Measurements from ENCODE around the gene ACSF2.

Gene ACSF2

DNA sequence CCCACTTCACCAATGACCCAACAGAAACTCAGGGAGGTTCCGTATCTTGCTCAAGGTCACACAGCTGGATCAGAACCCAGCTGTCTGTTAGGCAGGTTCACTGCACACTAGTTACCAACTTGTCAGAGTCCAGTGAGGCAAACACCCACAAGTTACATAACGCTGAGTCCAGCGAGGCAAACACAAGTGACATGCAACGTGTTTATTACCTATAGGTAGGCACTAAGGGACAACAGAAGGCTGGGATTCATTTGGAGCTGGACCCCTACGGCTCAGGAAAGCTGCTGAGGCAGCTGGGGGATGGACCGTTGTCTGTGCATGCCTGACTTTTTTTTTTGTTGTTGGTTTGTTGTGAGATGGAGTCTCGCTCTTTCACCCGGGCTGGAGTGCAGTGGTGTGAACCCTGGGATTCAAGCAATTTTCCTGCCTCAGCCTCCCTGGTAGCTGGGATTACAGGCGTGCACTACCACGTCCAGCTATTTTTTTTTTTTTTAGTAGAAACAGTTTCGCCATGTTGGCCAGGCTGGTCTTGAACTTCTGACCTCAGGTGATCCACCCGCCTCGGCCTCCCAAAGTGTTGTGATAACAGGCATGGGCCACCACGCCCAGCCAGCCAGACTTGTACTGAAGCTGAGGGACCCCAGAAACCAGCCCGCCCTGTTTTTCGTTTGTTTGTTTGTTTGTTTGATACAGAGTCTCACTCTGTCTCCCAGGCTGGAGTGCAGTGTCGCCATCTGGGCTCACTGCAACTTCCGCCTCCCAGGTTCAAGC lies 50.7 kb downstream of the ACSF2 start:
- TF ChIP-seq, protein P1, sequence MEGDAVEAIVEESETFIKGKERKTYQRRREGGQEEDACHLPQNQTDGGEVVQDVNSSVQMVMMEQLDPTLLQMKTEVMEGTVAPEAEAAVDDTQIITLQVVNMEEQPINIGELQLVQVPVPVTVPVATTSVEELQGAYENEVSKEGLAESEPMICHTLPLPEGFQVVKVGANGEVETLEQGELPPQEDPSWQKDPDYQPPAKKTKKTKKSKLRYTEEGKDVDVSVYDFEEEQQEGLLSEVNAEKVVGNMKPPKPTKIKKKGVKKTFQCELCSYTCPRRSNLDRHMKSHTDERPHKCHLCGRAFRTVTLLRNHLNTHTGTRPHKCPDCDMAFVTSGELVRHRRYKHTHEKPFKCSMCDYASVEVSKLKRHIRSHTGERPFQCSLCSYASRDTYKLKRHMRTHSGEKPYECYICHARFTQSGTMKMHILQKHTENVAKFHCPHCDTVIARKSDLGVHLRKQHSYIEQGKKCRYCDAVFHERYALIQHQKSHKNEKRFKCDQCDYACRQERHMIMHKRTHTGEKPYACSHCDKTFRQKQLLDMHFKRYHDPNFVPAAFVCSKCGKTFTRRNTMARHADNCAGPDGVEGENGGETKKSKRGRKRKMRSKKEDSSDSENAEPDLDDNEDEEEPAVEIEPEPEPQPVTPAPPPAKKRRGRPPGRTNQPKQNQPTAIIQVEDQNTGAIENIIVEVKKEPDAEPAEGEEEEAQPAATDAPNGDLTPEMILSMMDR (IDR thresholded peaks at IDR 0.05; ENCODE audit: insufficient read depth, missing control alignments) = no peak
- DNase-seq (ENCODE audit: insufficient read length, low spot score) (no peak), FAIRE-seq (no peak)

- TF ChIP-seq, protein P1 (IDR thresholded peaks at IDR 0.05; ENCODE audit: insufficient read depth, missing control alignments) = no peak
- DNase-seq (ENCODE audit: insufficient read length, low spot score) = no peak
- FAIRE-seq = no peak
Measured at GRCh38 chr17:50477976-50478375, 52.0 kb downstream of the ACSF2 start.

DNA sequence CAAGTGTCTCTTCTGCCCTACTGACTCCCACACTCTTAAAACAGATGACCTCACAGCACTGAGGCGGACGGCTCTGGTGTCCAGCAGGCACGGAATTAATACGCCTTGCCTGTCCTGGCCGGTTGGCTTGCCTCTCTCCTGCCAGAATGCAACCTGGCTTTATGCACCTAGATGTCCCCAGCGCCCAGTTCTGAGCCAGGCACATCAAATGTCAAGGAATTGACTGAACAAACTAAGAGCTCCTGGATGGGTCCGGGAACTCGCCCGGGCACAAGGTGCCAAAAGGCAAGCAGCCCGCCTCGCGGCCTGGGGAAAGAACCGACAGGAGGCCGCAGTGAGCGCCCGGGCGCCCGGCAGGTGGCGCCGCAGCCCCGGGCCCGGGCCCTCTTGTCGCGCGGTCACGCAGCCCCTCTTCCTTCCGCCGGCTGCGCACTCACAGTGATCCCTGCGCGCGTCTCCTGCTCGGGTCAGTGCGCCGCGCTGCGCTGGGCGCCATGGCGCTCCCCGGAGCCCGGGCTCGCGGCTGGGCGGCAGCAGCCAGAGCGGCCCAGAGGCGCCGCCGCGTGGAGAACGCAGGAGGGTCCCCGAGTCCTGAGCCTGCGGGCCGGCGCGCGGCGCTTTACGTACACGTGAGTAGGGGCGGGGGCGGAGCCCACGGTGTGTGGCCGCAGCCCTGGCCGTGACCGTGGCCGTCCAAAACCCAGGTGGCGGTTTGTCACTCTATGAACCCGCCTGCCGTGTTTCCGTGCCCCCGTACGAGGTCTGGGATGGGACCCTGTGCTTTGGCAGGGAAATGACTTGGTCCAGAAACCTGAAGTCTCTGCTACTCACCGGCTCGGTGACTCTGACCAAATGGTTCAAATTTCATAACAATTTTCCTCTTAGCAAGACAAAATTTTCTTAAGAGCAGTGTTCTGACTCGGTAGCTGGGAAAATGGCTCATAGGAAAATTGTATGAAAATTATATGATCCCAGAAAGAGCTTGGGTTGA lies 52.7 kb downstream of the ACSF2 start, which contains the start of gene RSAD1:
Gene RSAD1 (plus strand): TSS at position 470 of the 991 bp plus-strand sequence. CDS start 25 bp downstream, at position 495.
- TF ChIP-seq, protein P1 (IDR thresholded peaks at IDR 0.05; ENCODE audit: insufficient read depth, missing control alignments) = peak; percentile 58
- FAIRE-seq = no peak

DNA sequence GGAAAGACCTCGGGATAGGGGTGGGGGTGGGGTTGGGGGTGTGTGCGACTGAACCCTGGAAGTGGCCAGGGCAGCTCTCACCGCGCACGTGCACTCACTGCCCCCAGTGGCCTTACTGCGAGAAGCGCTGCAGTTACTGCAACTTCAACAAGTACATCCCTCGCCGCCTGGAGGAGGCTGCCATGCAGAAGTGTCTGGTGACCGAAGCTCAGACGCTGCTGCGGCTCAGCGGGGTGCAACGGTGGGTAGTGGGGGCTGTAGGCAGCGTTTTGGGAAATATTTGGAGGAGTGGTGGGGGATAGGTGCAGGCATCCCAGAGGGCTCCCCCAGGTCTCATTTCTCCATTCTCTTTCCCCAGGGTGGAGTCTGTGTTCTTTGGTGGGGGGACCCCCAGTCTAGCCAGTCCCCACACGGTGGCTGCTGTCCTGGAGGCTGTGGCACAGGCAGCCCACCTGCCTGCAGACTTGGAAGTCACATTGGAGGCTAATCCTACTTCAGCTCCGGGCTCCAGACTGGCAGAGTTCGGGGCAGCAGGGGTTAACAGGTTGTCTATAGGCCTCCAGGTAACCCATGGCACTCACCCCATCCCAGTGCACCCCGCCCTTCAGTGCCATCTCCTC lies 53.6 kb downstream of the ACSF2 start:
- TF ChIP-seq, protein P1 (IDR thresholded peaks at IDR 0.05; ENCODE audit: insufficient read depth, missing control alignments) = peak; percentile 55
- DNase-seq (ENCODE audit: insufficient read length, low spot score) (peak; percentile 43), FAIRE-seq (no peak)

More for the DNA sequence above, 52.7 kb downstream of the ACSF2 start, which contains the start of gene RSAD1:
- DNase-seq (ENCODE audit: insufficient read length, low spot score) = peak; percentile 66

- TF ChIP-seq, protein P1 (IDR thresholded peaks at IDR 0.05; ENCODE audit: insufficient read depth, missing control alignments) = no peak
- no peak for FAIRE-seq
- DNase-seq (ENCODE audit: insufficient read length, low spot score) = no peak
Measured at GRCh38 chr17:50480142-50480764, 54.2 kb downstream of the ACSF2 start.

DNA sequence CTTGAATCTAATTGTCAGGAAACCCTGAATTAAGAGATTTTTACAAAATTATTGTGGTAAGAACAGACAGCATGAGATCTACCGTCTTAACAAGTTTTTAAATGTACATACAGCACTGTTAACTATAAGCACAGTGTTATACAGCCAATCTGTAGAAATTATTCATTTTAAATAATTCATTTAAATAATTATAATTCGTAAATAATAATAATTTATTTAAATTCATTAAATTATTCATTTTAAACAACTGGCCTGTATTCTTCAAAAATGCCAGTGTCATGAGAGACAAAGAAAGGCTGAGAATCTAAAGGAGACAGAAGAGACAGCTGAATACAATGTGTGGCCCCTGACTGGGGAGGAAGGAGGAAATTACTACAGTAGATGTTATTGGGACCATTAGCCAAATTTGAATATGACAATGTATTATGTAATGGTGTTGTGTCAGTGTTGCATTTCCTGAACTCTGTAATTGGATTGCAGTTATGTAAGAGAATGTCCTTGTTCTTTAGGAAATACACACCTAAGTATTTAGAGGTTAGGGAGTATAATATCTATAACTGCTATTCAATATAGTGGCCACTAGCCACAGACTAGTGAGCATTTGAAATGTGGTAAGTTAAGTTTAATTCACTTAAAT lies 55.0 kb downstream of the ACSF2 start:
- TF ChIP-seq, protein P1 (IDR thresholded peaks at IDR 0.05; ENCODE audit: insufficient read depth, missing control alignments) = no peak
- FAIRE-seq = no peak
- no peak for DNase-seq (ENCODE audit: insufficient read length, low spot score)

Data from D721Med (cell line).